Measurements from ENCODE around the gene DUSP15.

DUSP15 gene

GRCh38 chr20:31827059-31827458, 43.3 kb downstream of the DUSP15 start:
- H3K4me1 ChIP-seq (ENCODE audit: control insufficient read depth in 1 of 2, insufficient read depth in 2 of 2, low read length in 2 of 2) = peaks cover 0 to 3% of the 10 kb centered on the region in 2 experiments
- no peak overlapping the region for H4K91ac ChIP-seq (ENCODE audit: low read depth, low read length)
- no CpG with 5 or more reads among the region's 2 CpGs for WGBS (ENCODE audit: extremely low coverage, insufficient coverage, insufficient read length)
- no peak overlapping the region for H2BK5ac ChIP-seq (ENCODE audit: low read depth, low read length, poor library complexity)
- no peak overlapping the region for H4K12ac ChIP-seq (ENCODE audit: low read depth, low read length)
- no peak overlapping the region for H2AK5ac ChIP-seq (ENCODE audit: low read length)
- H3K27ac ChIP-seq (ENCODE audit: low read depth, low read length) = no peak overlapping the region
- no peaks in the 10 kb centered on the region for H3K79me2 ChIP-seq (ENCODE audit: control insufficient read depth, insufficient read depth, low read length, poor library complexity)
- H3K18ac ChIP-seq (ENCODE audit: low read length) = no peak overlapping the region
- H2BK120ac ChIP-seq (ENCODE audit: insufficient read depth, low read length, poor library complexity) = no peak overlapping the region
- H3K79me1 ChIP-seq (ENCODE audit: low read length) = no peaks in the 10 kb centered on the region
- no peak overlapping the region for H2BK12ac ChIP-seq (ENCODE audit: low read length)
- H3K4ac ChIP-seq (ENCODE audit: low read depth, low read length) = no peak overlapping the region
- no peaks in the 10 kb centered on the region for H3K36me3 ChIP-seq (ENCODE audit: control insufficient read depth in 1 of 2, insufficient read depth in 2 of 2, low read length in 2 of 2)
- no peak overlapping the region for H3K23ac ChIP-seq (ENCODE audit: low read length)
- H3K14ac ChIP-seq (ENCODE audit: low read length) = no peak overlapping the region
- peaks cover 1% of the 10 kb centered on the region for H3K9me3 ChIP-seq (ENCODE audit: insufficient read depth, low read depth, low read length)
- H4K8ac ChIP-seq (ENCODE audit: low read depth, low read length) = no peak overlapping the region
- no peak overlapping the region for H3K4me3 ChIP-seq (ENCODE audit: low read depth, low read length)
- no peak overlapping the region for H2AFZ ChIP-seq (ENCODE audit: insufficient read depth, low read length, poor library complexity)
- no peak overlapping the region for H3K9ac ChIP-seq (ENCODE audit: low read length)
- H3K27me3 ChIP-seq (ENCODE audit: insufficient read depth, low read length) = no peaks in the 10 kb centered on the region
- DNase-seq = no peak
- no peak overlapping the region for H3K4me2 ChIP-seq (ENCODE audit: low read length)

GRCh38 chr20:31826074-31826473, 44.3 kb downstream of the DUSP15 start:
- Histone ChIP-seq H4K91ac (ENCODE audit: low read depth, low read length) (no peak overlapping the region), H3K4me3 (ENCODE audit: low read depth, low read length) (no peak overlapping the region), H4K12ac (ENCODE audit: low read depth, low read length) (no peak overlapping the region), H3K18ac (ENCODE audit: low read length) (no peak overlapping the region), H3K14ac (ENCODE audit: low read length) (no peak overlapping the region), H2BK5ac (ENCODE audit: low read depth, low read length, poor library complexity) (no peak overlapping the region), H2BK12ac (ENCODE audit: low read length) (no peak overlapping the region), H3K9ac (ENCODE audit: low read length) (no peak overlapping the region), H3K27me3 (ENCODE audit: insufficient read depth, low read length) (no peaks in the 10 kb centered on the region), H3K23ac (ENCODE audit: low read length) (no peak overlapping the region), H2AFZ (ENCODE audit: insufficient read depth, low read length, poor library complexity) (no peak overlapping the region), H3K4ac (ENCODE audit: low read depth, low read length) (no peak overlapping the region), H2AK5ac (ENCODE audit: low read length) (no peak overlapping the region), H3K27ac (ENCODE audit: low read depth, low read length) (no peak overlapping the region), H3K79me2 (ENCODE audit: control insufficient read depth, insufficient read depth, low read length, poor library complexity) (no peaks in the 10 kb centered on the region), H2BK120ac (ENCODE audit: insufficient read depth, low read length, poor library complexity) (no peak overlapping the region), H3K36me3 (ENCODE audit: control insufficient read depth in 1 of 2, insufficient read depth in 2 of 2, low read length in 2 of 2) (no peaks in the 10 kb centered on the region), H3K4me2 (ENCODE audit: low read length) (no peak overlapping the region), H3K4me1 (ENCODE audit: control insufficient read depth in 1 of 2, insufficient read depth in 2 of 2, low read length in 2 of 2) (peaks cover 0 to 3% of the 10 kb centered on the region in 2 experiments), H3K9me3 (ENCODE audit: insufficient read depth, low read depth, low read length) (peaks cover 1% of the 10 kb centered on the region), H4K8ac (ENCODE audit: low read depth, low read length) (no peak overlapping the region), H3K79me1 (ENCODE audit: low read length) (no peaks in the 10 kb centered on the region)
- no peak for DNase-seq
- WGBS (ENCODE audit: extremely low coverage, insufficient coverage, insufficient read length) = no CpG with 5 or more reads among the region's 5 CpGs

- no peak overlapping the region for H4K12ac ChIP-seq (ENCODE audit: low read depth, low read length)
- no peak for DNase-seq
- no CpG with 5 or more reads among the region's 14 CpGs for WGBS (ENCODE audit: extremely low coverage, insufficient coverage, insufficient read length)
- H3K4me3 ChIP-seq (ENCODE audit: low read depth, low read length) = no peak overlapping the region
- H3K23ac ChIP-seq (ENCODE audit: low read length) = no peak overlapping the region
- no peaks in the 10 kb centered on the region for H3K79me1 ChIP-seq (ENCODE audit: low read length)
- no peak overlapping the region for H3K9ac ChIP-seq (ENCODE audit: low read length)
- no peak overlapping the region for H3K4me2 ChIP-seq (ENCODE audit: low read length)
- H2BK5ac ChIP-seq (ENCODE audit: low read depth, low read length, poor library complexity) = no peak overlapping the region
- H3K14ac ChIP-seq (ENCODE audit: low read length) = no peak overlapping the region
- no peak overlapping the region for H2AK5ac ChIP-seq (ENCODE audit: low read length)
- no peaks in the 10 kb centered on the region for H3K36me3 ChIP-seq (ENCODE audit: control insufficient read depth in 1 of 2, insufficient read depth in 2 of 2, low read length in 2 of 2)
- no peak overlapping the region for H3K4ac ChIP-seq (ENCODE audit: low read depth, low read length)
- no peak overlapping the region for H3K27ac ChIP-seq (ENCODE audit: low read depth, low read length)
- H2AFZ ChIP-seq (ENCODE audit: insufficient read depth, low read length, poor library complexity) = no peak overlapping the region
- no peaks in the 10 kb centered on the region for H3K27me3 ChIP-seq (ENCODE audit: insufficient read depth, low read length)
- H4K91ac ChIP-seq (ENCODE audit: low read depth, low read length) = no peak overlapping the region
- no peak overlapping the region for H2BK12ac ChIP-seq (ENCODE audit: low read length)
- H3K4me1 ChIP-seq (ENCODE audit: control insufficient read depth in 1 of 2, insufficient read depth in 2 of 2, low read length in 2 of 2) = peaks cover 0 to 3% of the 10 kb centered on the region in 2 experiments
- H2BK120ac ChIP-seq (ENCODE audit: insufficient read depth, low read length, poor library complexity) = no peak overlapping the region
- no peak overlapping the region for H4K8ac ChIP-seq (ENCODE audit: low read depth, low read length)
- H3K18ac ChIP-seq (ENCODE audit: low read length) = no peak overlapping the region
- H3K9me3 ChIP-seq (ENCODE audit: insufficient read depth, low read depth, low read length) = peaks cover 1% of the 10 kb centered on the region
- H3K79me2 ChIP-seq (ENCODE audit: control insufficient read depth, insufficient read depth, low read length, poor library complexity) = no peaks in the 10 kb centered on the region
Measured at GRCh38 chr20:31824554-31825313, 45.6 kb downstream of the DUSP15 start.

- Histone ChIP-seq H2BK5ac (ENCODE audit: low read depth, low read length, poor library complexity) (no peak overlapping the region), H3K27me3 (ENCODE audit: insufficient read depth, low read length) (no peaks in the 10 kb centered on the region), H2BK12ac (ENCODE audit: low read length) (no peak overlapping the region), H3K9ac (ENCODE audit: low read length) (no peak overlapping the region), H3K9me3 (ENCODE audit: insufficient read depth, low read depth, low read length) (peaks cover 1% of the 10 kb centered on the region), H3K4me1 (ENCODE audit: control insufficient read depth in 1 of 2, insufficient read depth in 2 of 2, low read length in 2 of 2) (peaks cover 0 to 3% of the 10 kb centered on the region in 2 experiments), H3K27ac (ENCODE audit: low read depth, low read length) (no peak overlapping the region), H4K12ac (ENCODE audit: low read depth, low read length) (no peak overlapping the region), H3K4me3 (ENCODE audit: low read depth, low read length) (no peak overlapping the region), H2BK120ac (ENCODE audit: insufficient read depth, low read length, poor library complexity) (no peak overlapping the region), H3K23ac (ENCODE audit: low read length) (no peak overlapping the region), H3K4me2 (ENCODE audit: low read length) (no peak overlapping the region), H2AK5ac (ENCODE audit: low read length) (no peak overlapping the region), H3K79me1 (ENCODE audit: low read length) (no peaks in the 10 kb centered on the region), H3K18ac (ENCODE audit: low read length) (no peak overlapping the region), H3K36me3 (ENCODE audit: control insufficient read depth in 1 of 2, insufficient read depth in 2 of 2, low read length in 2 of 2) (no peaks in the 10 kb centered on the region), H4K91ac (ENCODE audit: low read depth, low read length) (no peak overlapping the region), H3K14ac (ENCODE audit: low read length) (no peak overlapping the region), H3K79me2 (ENCODE audit: control insufficient read depth, insufficient read depth, low read length, poor library complexity) (no peaks in the 10 kb centered on the region), H2AFZ (ENCODE audit: insufficient read depth, low read length, poor library complexity) (no peak overlapping the region), H4K8ac (ENCODE audit: low read depth, low read length) (no peak overlapping the region), H3K4ac (ENCODE audit: low read depth, low read length) (no peak overlapping the region)
- WGBS (ENCODE audit: extremely low coverage, insufficient coverage, insufficient read length) = no CpG with 5 or more reads among the region's 4 CpGs
- DNase-seq = no peak
Measured at GRCh38 chr20:31824125-31824485, 46.2 kb downstream of the DUSP15 start.

All from trophoblast cell (in vitro differentiated cells and primary cell).